ENCODE data around the gene SLC7A5.
"Not testable (repeated sequence)": the region's sequence is repeated elsewhere in the genome, so short reads cannot be mapped to it uniquely, and the experiment has no call there.

DNA sequence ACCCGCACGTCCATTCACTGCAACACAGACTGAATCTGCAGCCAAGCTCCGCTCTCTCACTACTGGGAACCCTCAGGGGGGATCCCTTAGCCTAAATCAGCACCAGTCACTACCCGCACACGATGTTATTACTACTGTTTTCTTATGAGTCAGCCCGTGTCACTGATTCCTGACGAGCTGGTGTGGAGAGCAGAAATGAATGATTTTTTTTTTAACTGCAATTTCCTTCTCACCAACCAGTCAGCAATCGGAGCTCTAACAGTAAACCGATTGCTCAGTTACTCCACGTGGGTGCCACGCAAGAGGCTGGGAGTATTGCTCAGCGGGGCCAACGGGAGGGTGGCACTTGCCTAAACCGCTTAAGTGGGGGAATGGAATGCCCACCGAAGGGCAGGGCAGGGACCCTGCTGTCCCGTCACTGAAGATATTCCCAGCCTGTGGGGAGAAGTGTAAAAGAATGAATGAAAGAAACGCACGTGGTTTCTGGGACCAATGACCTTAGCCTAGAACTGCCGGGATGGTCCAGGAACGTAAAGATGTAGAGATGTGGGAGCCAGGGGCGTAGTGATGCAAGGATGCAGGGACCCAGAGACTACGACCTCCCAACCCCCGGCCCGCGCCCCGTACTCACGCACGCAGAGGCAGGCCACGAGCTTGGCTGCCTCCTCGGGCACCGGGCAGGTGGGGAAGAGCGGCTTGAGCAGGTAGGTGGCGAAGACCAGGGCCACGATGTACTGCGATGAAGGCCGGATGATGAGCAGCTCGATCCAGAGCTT is 865 bp downstream of the SLC7A5 start:
- TF ChIP-seq, protein P1, sequence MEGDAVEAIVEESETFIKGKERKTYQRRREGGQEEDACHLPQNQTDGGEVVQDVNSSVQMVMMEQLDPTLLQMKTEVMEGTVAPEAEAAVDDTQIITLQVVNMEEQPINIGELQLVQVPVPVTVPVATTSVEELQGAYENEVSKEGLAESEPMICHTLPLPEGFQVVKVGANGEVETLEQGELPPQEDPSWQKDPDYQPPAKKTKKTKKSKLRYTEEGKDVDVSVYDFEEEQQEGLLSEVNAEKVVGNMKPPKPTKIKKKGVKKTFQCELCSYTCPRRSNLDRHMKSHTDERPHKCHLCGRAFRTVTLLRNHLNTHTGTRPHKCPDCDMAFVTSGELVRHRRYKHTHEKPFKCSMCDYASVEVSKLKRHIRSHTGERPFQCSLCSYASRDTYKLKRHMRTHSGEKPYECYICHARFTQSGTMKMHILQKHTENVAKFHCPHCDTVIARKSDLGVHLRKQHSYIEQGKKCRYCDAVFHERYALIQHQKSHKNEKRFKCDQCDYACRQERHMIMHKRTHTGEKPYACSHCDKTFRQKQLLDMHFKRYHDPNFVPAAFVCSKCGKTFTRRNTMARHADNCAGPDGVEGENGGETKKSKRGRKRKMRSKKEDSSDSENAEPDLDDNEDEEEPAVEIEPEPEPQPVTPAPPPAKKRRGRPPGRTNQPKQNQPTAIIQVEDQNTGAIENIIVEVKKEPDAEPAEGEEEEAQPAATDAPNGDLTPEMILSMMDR (IDR thresholded peaks at IDR 0.05; ENCODE audit: insufficient read depth, low read length): not testable (repeated sequence)
- peak; percentile 29; the same call in 1 of the 2 replicates for TF ChIP-seq POLR2AphosphoS5 (IDR thresholded peaks at IDR 0.05; ENCODE audit: low read depth)
- TF ChIP-seq, protein P2, sequence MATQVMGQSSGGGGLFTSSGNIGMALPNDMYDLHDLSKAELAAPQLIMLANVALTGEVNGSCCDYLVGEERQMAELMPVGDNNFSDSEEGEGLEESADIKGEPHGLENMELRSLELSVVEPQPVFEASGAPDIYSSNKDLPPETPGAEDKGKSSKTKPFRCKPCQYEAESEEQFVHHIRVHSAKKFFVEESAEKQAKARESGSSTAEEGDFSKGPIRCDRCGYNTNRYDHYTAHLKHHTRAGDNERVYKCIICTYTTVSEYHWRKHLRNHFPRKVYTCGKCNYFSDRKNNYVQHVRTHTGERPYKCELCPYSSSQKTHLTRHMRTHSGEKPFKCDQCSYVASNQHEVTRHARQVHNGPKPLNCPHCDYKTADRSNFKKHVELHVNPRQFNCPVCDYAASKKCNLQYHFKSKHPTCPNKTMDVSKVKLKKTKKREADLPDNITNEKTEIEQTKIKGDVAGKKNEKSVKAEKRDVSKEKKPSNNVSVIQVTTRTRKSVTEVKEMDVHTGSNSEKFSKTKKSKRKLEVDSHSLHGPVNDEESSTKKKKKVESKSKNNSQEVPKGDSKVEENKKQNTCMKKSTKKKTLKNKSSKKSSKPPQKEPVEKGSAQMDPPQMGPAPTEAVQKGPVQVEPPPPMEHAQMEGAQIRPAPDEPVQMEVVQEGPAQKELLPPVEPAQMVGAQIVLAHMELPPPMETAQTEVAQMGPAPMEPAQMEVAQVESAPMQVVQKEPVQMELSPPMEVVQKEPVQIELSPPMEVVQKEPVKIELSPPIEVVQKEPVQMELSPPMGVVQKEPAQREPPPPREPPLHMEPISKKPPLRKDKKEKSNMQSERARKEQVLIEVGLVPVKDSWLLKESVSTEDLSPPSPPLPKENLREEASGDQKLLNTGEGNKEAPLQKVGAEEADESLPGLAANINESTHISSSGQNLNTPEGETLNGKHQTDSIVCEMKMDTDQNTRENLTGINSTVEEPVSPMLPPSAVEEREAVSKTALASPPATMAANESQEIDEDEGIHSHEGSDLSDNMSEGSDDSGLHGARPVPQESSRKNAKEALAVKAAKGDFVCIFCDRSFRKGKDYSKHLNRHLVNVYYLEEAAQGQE (IDR thresholded peaks at IDR 0.05; ENCODE audit: insufficient replicate concordance, low read depth): not testable (repeated sequence)

All from HL-60 (cell line).